Lower leg skin (tissue), 4 donors: ENCODE data around the gene ZNF428. TPM values are rescaled to one million over a fixed set of nuclear protein-coding genes. Genes with fewer than 3 reads are reported as not detected.
A peak's percentile ranks its signal among the peaks of the same experiment; 100 is the strongest.

ENCODE experiments used
- DNase-seq, 2 donors: peaks; one replicate each; pipeline ENCODE4 v3.0.0-alpha.2; 2019; ENCODE audit warnings: low spot score in 2 of 2
- H3K4me3 ChIP-seq: fragments of 200-600 bp; sonication (generic); 2 replicates; pipeline ENCODE4 v1.5.1; 2017; ENCODE audit warnings: mild to moderate bottlenecking, low read depth; ENCODE audit not compliant: poor library complexity, severe bottlenecking
- POLR2A ChIP-seq, 2 donors: fragments of 450-650 bp; IDR thresholded peaks; one replicate each; pipeline ENCODE4 v1.6.1; 2016 to 2017; ENCODE audit warnings: antibody characterized with exemption in 2 of 2, mild to moderate bottlenecking in 1 of 2, moderate library complexity in 1 of 2
- WGBS, 2 donors: methylation state at CpG; one replicate each; pipeline ENCODE4 v1.1.5; 2018; 5-methylcytosine and 5-hydroxymethylcytosine counted together
- intact Hi-C: fragments of 100-400 bp; cut with DNase I; formaldehyde crosslinking; loops from one replicate; pipeline ENCODE4 v1.15.0; 2023; ENCODE audit warnings: low total_unique reads
- total RNA-seq, 4 donors: library from RNA; depleted of rRNA; stranded (reverse); fragments of >200 nt; gene quantifications; one replicate each; pipeline ENCODE4 v1.1.0, GENCODE V29; 2016
- TF ChIP-seq, protein P1 (sequence below), 3 donors: fragments of 450-650 bp; IDR thresholded peaks; one replicate each; pipeline ENCODE4 v1.5.1; 2016; ENCODE audit warnings: antibody characterized with exemption in 3 of 3, mild to moderate bottlenecking in 3 of 3, moderate library complexity in 2 of 3

The ZNF428 gene
- total RNA-seq, 4 donors from 2014 or later = 5.3 to 27.3 (median 15.1) TPM

DNA sequence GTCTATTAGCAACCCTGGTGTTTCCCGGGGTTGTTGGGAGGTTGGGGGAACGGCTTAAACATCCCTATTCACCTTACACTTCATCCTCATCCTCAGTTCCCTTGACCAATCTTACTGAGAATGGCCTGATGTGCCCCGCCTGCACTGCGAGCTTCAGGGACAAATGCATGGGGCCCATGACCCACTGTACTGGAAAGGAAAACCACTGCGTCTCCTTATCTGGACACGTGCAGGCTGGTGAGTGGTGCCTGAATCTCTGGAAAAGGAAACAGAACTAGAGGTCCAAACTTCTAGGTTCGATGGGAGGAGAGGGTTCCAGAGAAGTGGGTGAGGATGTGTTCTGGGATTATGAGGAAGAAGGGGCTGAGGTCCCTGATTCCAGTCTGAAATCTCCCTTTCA is 38.0 kb downstream of the ZNF428 start:
- intact Hi-C loops = no loop called here
- TF ChIP-seq, protein P1, sequence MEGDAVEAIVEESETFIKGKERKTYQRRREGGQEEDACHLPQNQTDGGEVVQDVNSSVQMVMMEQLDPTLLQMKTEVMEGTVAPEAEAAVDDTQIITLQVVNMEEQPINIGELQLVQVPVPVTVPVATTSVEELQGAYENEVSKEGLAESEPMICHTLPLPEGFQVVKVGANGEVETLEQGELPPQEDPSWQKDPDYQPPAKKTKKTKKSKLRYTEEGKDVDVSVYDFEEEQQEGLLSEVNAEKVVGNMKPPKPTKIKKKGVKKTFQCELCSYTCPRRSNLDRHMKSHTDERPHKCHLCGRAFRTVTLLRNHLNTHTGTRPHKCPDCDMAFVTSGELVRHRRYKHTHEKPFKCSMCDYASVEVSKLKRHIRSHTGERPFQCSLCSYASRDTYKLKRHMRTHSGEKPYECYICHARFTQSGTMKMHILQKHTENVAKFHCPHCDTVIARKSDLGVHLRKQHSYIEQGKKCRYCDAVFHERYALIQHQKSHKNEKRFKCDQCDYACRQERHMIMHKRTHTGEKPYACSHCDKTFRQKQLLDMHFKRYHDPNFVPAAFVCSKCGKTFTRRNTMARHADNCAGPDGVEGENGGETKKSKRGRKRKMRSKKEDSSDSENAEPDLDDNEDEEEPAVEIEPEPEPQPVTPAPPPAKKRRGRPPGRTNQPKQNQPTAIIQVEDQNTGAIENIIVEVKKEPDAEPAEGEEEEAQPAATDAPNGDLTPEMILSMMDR (IDR thresholded peaks at IDR 0.05) = no peak
- TF ChIP-seq POLR2A (IDR thresholded peaks at IDR 0.05) = no peak
- no peak for DNase-seq
- WGBS, 2 donors = 70 to 80% methylated on average over 7 of the region's 7 CpGs
- no peak overlapping the region for H3K4me3 ChIP-seq

GRCh38 chr19:43578787-43579186 is 40.6 kb downstream of the ZNF428 start:
- no peak for DNase-seq
- 83% methylated on average over 3 of the region's 3 CpGs for WGBS, 2 donors
- TF ChIP-seq, protein P1 (IDR thresholded peaks at IDR 0.05) = no peak
- no peak for TF ChIP-seq POLR2A (IDR thresholded peaks at IDR 0.05)
- H3K4me3 ChIP-seq = no peak overlapping the region
- intact Hi-C loops = no loop called here

GRCh38 chr19:43575955-43576878 is 43.2 kb downstream of the ZNF428 start:
- TF ChIP-seq, protein P1 (IDR thresholded peaks at IDR 0.05) = no peak
- no peak for TF ChIP-seq POLR2A (IDR thresholded peaks at IDR 0.05)
- H3K4me3 ChIP-seq = no peak overlapping the region
- intact Hi-C loops = no loop called here
- 49 to 50% methylated on average over 37 of the region's 37 CpGs for WGBS, 2 donors
- DNase-seq = no peak

DNA sequence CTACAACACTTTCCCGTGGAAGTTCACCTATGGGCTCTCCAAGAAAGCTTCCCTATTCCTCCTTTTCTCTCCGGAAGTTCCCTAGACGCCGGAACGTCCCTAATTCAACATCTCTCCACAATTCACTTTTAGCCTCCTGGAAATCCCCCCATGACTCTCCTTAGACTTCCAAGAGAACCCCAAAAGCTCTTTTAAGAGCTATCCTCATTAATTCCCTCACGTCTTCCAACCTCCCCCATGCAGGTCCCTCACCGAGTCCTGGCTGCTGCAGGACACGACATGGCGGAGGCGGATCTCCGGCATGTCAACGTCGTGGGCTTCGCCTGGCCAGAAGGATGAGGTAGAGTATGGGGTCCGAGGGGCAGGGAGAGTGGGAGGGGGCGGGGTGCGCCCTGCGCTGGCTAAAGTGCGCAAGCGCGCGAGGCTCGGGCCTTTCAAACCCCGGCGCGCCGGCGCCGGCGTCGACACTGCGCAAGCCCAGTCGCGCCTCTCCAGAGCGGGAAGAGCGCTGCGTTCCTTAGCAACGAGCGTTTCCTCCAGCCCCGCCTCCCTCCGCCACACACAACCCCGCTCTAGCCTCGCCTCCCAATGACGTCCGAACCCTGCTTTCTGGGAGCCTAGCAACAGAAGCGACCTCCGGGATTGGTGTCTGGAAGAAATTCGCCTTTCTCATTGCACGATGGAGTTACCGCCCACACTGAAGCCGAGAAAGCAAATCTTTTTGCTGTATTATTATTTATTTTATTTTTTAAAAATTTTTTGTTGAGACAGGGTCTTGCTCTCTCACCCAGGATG is 44.1 kb downstream of the ZNF428 start, which contains the start of the genes PINLYP and XRCC1:
Gene PINLYP (plus strand): TSS at position 646 of the 795 bp plus-strand sequence. CDS start 1,391 bp downstream, outside the sequence.
Gene XRCC1 (minus strand): TSS at position 372 of the 795 bp plus-strand sequence. CDS start 69 bp downstream, at position 303.
- intact Hi-C loops = no loop called here
- peak within 1 kb of the TSS; percentile 65 for H3K4me3 ChIP-seq
- 0 to 1% methylated on average over 46 to 50 of the region's 51 CpGs for WGBS, 2 donors
- no peak for TF ChIP-seq POLR2A (IDR thresholded peaks at IDR 0.05)
- TF ChIP-seq, protein P1 (IDR thresholded peaks at IDR 0.05) = no peak
- peak; percentile 97 to 99 for DNase-seq

- peak overlapping the region; percentile 65 for H3K4me3 ChIP-seq
- TF ChIP-seq POLR2A (IDR thresholded peaks at IDR 0.05) = no peak
- WGBS, 2 donors = 26 to 29% methylated on average over 12 of the region's 12 CpGs
- DNase-seq = no peak
- intact Hi-C loops = no loop called here
Observed at GRCh38 chr19:43574424-43575155, 44.8 kb downstream of the ZNF428 start.
